Measurements from ENCODE around the gene ELF3.
"Not testable (repeated sequence)": the region's sequence is repeated elsewhere in the genome, so short reads cannot be mapped to it uniquely, and the experiment has no call there.

The ELF3 gene

GRCh38 chr1:202014060-202014459 lies 3.7 kb downstream of the ELF3 start:
- Histone ChIP-seq H3K36me3 (replicated peaks) (no peaks in the 10 kb centered on the region), H3K4me1 (no peaks in the 10 kb centered on the region), H3K9me3 (no peaks in the 10 kb centered on the region), H3K27me3 (ENCODE audit: low read depth) (no peaks in the 10 kb centered on the region), H3K4me3 (no peak overlapping the region)
- DNase-seq (ENCODE audit: low spot score in 2 of 2) = no peak
- in situ Hi-C loops (cut with MboI; ENCODE audit: low sequenced_read_pairs) = no loop called here

GRCh38 chr1:202014915-202015661 lies 4.7 kb downstream of the ELF3 start:
- in situ Hi-C loops (cut with MboI; ENCODE audit: low sequenced_read_pairs) = no loop called here
- Histone ChIP-seq H3K27me3 (ENCODE audit: low read depth) (no peaks in the 10 kb centered on the region), H3K9me3 (no peaks in the 10 kb centered on the region), H3K36me3 (replicated peaks) (no peaks in the 10 kb centered on the region), H3K4me3 (no peak overlapping the region), H3K4me1 (no peaks in the 10 kb centered on the region)
- no peak for DNase-seq (ENCODE audit: low spot score in 2 of 2)

GRCh38 chr1:202015662-202015937 lies 5.2 kb downstream of the ELF3 start:
- DNase-seq (ENCODE audit: low spot score in 2 of 2) = no peak
- Histone ChIP-seq H3K4me3 (no peak overlapping the region), H3K9me3 (no peaks in the 10 kb centered on the region), H3K36me3 (replicated peaks) (no peaks in the 10 kb centered on the region), H3K4me1 (no peaks in the 10 kb centered on the region), H3K27me3 (ENCODE audit: low read depth) (no peaks in the 10 kb centered on the region)
- in situ Hi-C loops (cut with MboI; ENCODE audit: low sequenced_read_pairs) = no loop called here

- no peaks in the 10 kb centered on the region for H3K4me1 ChIP-seq
- no peak for DNase-seq (ENCODE audit: low spot score in 2 of 2)
- H3K36me3 ChIP-seq (replicated peaks) = no peaks in the 10 kb centered on the region
- H3K4me3 ChIP-seq = no peak overlapping the region
- in situ Hi-C loops (cut with MboI; ENCODE audit: low sequenced_read_pairs) = no loop called here
- H3K27me3 ChIP-seq (ENCODE audit: low read depth) = no peaks in the 10 kb centered on the region
- H3K9me3 ChIP-seq = no peaks in the 10 kb centered on the region
These were observed 5.8 kb downstream of the ELF3 start for GRCh38 chr1:202016022-202016810.

- H3K4me1 ChIP-seq = no peaks in the 10 kb centered on the region
- H3K4me3 ChIP-seq = no peak overlapping the region
- in situ Hi-C loops (cut with MboI; ENCODE audit: low sequenced_read_pairs) = no loop called here
- no peaks in the 10 kb centered on the region for H3K27me3 ChIP-seq (ENCODE audit: low read depth)
- H3K36me3 ChIP-seq (replicated peaks) = no peaks in the 10 kb centered on the region
- no peak for DNase-seq (ENCODE audit: low spot score in 2 of 2)
- H3K9me3 ChIP-seq = no peaks in the 10 kb centered on the region
These were observed 6.7 kb downstream of the ELF3 start for GRCh38 chr1:202016811-202017748.

- no peaks in the 10 kb centered on the region for H3K27me3 ChIP-seq (ENCODE audit: low read depth)
- H3K4me1 ChIP-seq = no peaks in the 10 kb centered on the region
- no peak for DNase-seq (ENCODE audit: low spot score in 2 of 2)
- in situ Hi-C loops (cut with MboI; ENCODE audit: low sequenced_read_pairs) = no loop called here
- no peaks in the 10 kb centered on the region for H3K36me3 ChIP-seq (replicated peaks)
- no peaks in the 10 kb centered on the region for H3K9me3 ChIP-seq
- no peak overlapping the region for H3K4me3 ChIP-seq
These were observed 7.5 kb downstream of the ELF3 start for GRCh38 chr1:202017749-202018467.

GRCh38 chr1:202018468-202019234 lies 8.3 kb downstream of the ELF3 start:
- Histone ChIP-seq H3K27me3 (ENCODE audit: low read depth) (no peaks in the 10 kb centered on the region), H3K4me1 (no peaks in the 10 kb centered on the region), H3K36me3 (replicated peaks) (no peaks in the 10 kb centered on the region), H3K4me3 (no peak overlapping the region), H3K9me3 (no peaks in the 10 kb centered on the region)
- DNase-seq (ENCODE audit: low spot score in 2 of 2) = no peak
- in situ Hi-C loops (cut with MboI; ENCODE audit: low sequenced_read_pairs) = no loop called here

- in situ Hi-C loops (cut with MboI; ENCODE audit: low sequenced_read_pairs); DNase-seq (ENCODE audit: low spot score in 2 of 2); H3K36me3 ChIP-seq (replicated peaks); H3K9me3 ChIP-seq; H3K27me3 ChIP-seq (ENCODE audit: low read depth); H3K4me1 ChIP-seq; H3K4me3 ChIP-seq: not testable (repeated sequence)
These were observed 8.8 kb downstream of the ELF3 start for GRCh38 chr1:202019235-202019558.

- Histone ChIP-seq H3K9me3 (no peaks in the 10 kb centered on the region), H3K36me3 (replicated peaks) (no peaks in the 10 kb centered on the region), H3K27me3 (ENCODE audit: low read depth) (no peaks in the 10 kb centered on the region), H3K4me1 (no peaks in the 10 kb centered on the region), H3K4me3 (no peak overlapping the region)
- in situ Hi-C loops (cut with MboI; ENCODE audit: low sequenced_read_pairs) = no loop called here
- DNase-seq (ENCODE audit: low spot score in 2 of 2) = no peak
These were observed 12.6 kb downstream of the ELF3 start for GRCh38 chr1:202023001-202023433.

GRCh38 chr1:202029171-202029665 lies 18.8 kb downstream of the ELF3 start:
- Histone ChIP-seq H3K27me3 (ENCODE audit: low read depth) (no peaks in the 10 kb centered on the region), H3K4me3 (no peak overlapping the region), H3K36me3 (replicated peaks) (no peaks in the 10 kb centered on the region), H3K9me3 (no peaks in the 10 kb centered on the region), H3K4me1 (no peaks in the 10 kb centered on the region)
- in situ Hi-C loops (cut with MboI; ENCODE audit: low sequenced_read_pairs) = no loop called here
- no peak for DNase-seq (ENCODE audit: low spot score in 2 of 2)

- Histone ChIP-seq H3K27me3 (ENCODE audit: low read depth) (no peaks in the 10 kb centered on the region), H3K9me3 (no peaks in the 10 kb centered on the region), H3K36me3 (replicated peaks) (no peaks in the 10 kb centered on the region), H3K4me3 (no peak overlapping the region), H3K4me1 (no peaks in the 10 kb centered on the region)
- in situ Hi-C loops (cut with MboI; ENCODE audit: low sequenced_read_pairs) = no loop called here
- DNase-seq (ENCODE audit: low spot score in 2 of 2) = no peak
These were observed 19.3 kb downstream of the ELF3 start for GRCh38 chr1:202029727-202030126.

- Histone ChIP-seq H3K36me3 (replicated peaks) (no peaks in the 10 kb centered on the region), H3K4me3 (no peak overlapping the region), H3K9me3 (no peaks in the 10 kb centered on the region), H3K27me3 (ENCODE audit: low read depth) (no peaks in the 10 kb centered on the region), H3K4me1 (no peaks in the 10 kb centered on the region)
- in situ Hi-C loops (cut with MboI; ENCODE audit: low sequenced_read_pairs) = no loop called here
- no peak for DNase-seq (ENCODE audit: low spot score in 2 of 2)
These were observed 21.4 kb downstream of the ELF3 start for GRCh38 chr1:202031796-202032195.

All from HAP-1 (cell line).